ENCODE data around the gene ANO8.

Gene ANO8

DNA sequence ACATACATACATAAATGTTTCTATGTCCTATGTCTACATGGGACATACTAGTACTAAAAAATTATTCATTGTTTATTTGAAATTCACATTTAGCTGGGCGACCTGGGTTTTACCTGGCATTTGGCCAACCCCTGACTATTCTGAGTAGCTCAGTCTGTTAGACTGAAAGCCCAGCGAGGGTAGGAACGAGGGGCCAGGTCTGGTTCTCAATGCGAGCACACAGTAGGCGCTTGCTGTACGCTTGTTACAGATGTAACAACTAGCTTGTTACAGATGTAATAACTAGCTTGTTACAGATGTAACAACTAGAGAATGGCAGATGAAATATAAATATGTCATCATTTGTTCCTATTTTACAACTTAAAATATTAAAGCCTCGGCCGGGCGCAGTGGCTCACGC is 920 bp upstream of the ANO8 start:
- no peak overlapping the region for H3K27ac ChIP-seq (ENCODE audit: low read length)
- no peaks in the 10 kb centered on the region for H4K20me1 ChIP-seq (ENCODE audit: insufficient read depth, low read length)
- H3K36me3 ChIP-seq (replicated peaks; ENCODE audit: insufficient read depth, low read length) = no peaks in the 10 kb centered on the region
- peaks cover 8% of the 10 kb centered on the region for H3K27me3 ChIP-seq (replicated peaks; ENCODE audit: insufficient read depth, low read length)
- no peak overlapping the region; the same call in 1 of the 2 replicates for H3K4me2 ChIP-seq (ENCODE audit: low read depth, low read length)
- no peak overlapping the region for H3K4me3 ChIP-seq (ENCODE audit: low read length)
- TF ChIP-seq, protein P1, sequence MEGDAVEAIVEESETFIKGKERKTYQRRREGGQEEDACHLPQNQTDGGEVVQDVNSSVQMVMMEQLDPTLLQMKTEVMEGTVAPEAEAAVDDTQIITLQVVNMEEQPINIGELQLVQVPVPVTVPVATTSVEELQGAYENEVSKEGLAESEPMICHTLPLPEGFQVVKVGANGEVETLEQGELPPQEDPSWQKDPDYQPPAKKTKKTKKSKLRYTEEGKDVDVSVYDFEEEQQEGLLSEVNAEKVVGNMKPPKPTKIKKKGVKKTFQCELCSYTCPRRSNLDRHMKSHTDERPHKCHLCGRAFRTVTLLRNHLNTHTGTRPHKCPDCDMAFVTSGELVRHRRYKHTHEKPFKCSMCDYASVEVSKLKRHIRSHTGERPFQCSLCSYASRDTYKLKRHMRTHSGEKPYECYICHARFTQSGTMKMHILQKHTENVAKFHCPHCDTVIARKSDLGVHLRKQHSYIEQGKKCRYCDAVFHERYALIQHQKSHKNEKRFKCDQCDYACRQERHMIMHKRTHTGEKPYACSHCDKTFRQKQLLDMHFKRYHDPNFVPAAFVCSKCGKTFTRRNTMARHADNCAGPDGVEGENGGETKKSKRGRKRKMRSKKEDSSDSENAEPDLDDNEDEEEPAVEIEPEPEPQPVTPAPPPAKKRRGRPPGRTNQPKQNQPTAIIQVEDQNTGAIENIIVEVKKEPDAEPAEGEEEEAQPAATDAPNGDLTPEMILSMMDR (IDR thresholded peaks at IDR 0.05; ENCODE audit: low read length) = no peak
- TF ChIP-seq EZH2phosphoT487 (IDR thresholded peaks at IDR 0.05; ENCODE audit: low read length) (no peak), EZH2 (optimal IDR thresholded peaks at IDR 0.05; ENCODE audit: low read depth, low read length) (no peak)
- no peaks in the 10 kb centered on the region for H3K9me2 ChIP-seq (replicated peaks; ENCODE audit: insufficient read depth, low read length)
- no peaks in the 10 kb centered on the region for H3K9me3 ChIP-seq (replicated peaks; ENCODE audit: insufficient read depth, low read length)
- no peak overlapping the region for H2AFZ ChIP-seq (ENCODE audit: low read length)
- peaks cover 10% of the 10 kb centered on the region for H3K4me1 ChIP-seq (ENCODE audit: low read length)
- H3K9ac ChIP-seq (ENCODE audit: low read length) = no peak overlapping the region
- H3F3A ChIP-seq (ENCODE audit: insufficient read depth, low read length) = peaks cover 18% of the 10 kb centered on the region
- no peak for DNase-seq
- peaks cover 12% of the 10 kb centered on the region for H3K79me2 ChIP-seq (ENCODE audit: low read length)

DNA sequence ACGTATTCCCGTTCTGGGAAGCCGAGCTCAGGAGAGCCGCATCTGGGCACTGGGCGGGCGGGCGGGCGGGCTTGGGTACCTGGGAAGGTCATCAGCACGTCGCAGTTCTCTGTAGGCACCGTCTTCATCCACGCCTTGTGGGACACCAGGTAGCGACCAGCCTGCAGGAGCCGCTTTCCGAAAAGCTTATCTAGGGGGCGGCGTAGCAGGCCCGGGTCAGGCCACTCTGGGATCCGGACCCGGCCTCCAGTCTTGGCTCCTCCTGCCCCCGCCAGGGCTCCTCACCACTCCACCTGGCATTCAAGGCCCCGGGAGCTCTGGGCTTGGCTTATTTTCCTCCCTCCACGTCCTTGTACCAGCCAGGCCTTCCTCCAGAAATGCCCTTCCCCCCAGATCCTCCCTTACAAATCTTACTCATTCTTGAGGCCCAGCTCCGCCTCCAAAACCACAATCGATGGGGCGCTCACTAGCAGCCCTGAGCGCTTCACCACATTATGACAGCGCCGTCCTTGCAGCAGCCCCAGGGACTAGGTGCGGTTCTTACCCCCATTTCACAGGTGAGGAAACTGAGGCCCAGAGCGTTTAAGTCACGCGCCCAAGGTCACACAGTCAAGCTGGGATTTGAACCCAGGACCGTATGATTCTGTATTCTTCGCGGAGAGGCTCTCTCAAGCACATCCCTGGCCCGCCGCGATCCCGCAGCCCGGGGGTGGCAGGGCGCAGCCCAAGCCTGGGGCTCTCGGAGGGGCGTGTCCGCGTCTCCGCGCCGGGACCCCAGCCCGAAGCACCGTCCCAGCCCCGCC is 843 bp downstream of the ANO8 start:
- peak; percentile 43 for DNase-seq
- Histone ChIP-seq H2AFZ (ENCODE audit: low read length) (peak overlapping the region; percentile 83), H3K27ac (ENCODE audit: low read length) (no peak overlapping the region), H3K4me1 (ENCODE audit: low read length) (peaks cover 10% of the 10 kb centered on the region), H3K9me3 (replicated peaks; ENCODE audit: insufficient read depth, low read length) (no peaks in the 10 kb centered on the region), H4K20me1 (ENCODE audit: insufficient read depth, low read length) (no peaks in the 10 kb centered on the region), H3K4me2 (ENCODE audit: low read depth, low read length) (peak overlapping the region; percentile 87), H3K27me3 (replicated peaks; ENCODE audit: insufficient read depth, low read length) (peaks cover 26% of the 10 kb centered on the region), H3K36me3 (replicated peaks; ENCODE audit: insufficient read depth, low read length) (no peaks in the 10 kb centered on the region), H3K9me2 (replicated peaks; ENCODE audit: insufficient read depth, low read length) (no peaks in the 10 kb centered on the region), H3K9ac (ENCODE audit: low read length) (peak overlapping the region; percentile 41; the same call in 1 of the 2 replicates), H3K4me3 (ENCODE audit: low read length) (peak overlapping the region; percentile 69), H3F3A (ENCODE audit: insufficient read depth, low read length) (peaks cover 18% of the 10 kb centered on the region), H3K79me2 (ENCODE audit: low read length) (peaks cover 10% of the 10 kb centered on the region)
- TF ChIP-seq EZH2 (optimal IDR thresholded peaks at IDR 0.05; ENCODE audit: low read depth, low read length) (no peak), EZH2phosphoT487 (IDR thresholded peaks at IDR 0.05; ENCODE audit: low read length) (no peak)
- TF ChIP-seq, protein P1 (IDR thresholded peaks at IDR 0.05; ENCODE audit: low read length) = no peak

DNA sequence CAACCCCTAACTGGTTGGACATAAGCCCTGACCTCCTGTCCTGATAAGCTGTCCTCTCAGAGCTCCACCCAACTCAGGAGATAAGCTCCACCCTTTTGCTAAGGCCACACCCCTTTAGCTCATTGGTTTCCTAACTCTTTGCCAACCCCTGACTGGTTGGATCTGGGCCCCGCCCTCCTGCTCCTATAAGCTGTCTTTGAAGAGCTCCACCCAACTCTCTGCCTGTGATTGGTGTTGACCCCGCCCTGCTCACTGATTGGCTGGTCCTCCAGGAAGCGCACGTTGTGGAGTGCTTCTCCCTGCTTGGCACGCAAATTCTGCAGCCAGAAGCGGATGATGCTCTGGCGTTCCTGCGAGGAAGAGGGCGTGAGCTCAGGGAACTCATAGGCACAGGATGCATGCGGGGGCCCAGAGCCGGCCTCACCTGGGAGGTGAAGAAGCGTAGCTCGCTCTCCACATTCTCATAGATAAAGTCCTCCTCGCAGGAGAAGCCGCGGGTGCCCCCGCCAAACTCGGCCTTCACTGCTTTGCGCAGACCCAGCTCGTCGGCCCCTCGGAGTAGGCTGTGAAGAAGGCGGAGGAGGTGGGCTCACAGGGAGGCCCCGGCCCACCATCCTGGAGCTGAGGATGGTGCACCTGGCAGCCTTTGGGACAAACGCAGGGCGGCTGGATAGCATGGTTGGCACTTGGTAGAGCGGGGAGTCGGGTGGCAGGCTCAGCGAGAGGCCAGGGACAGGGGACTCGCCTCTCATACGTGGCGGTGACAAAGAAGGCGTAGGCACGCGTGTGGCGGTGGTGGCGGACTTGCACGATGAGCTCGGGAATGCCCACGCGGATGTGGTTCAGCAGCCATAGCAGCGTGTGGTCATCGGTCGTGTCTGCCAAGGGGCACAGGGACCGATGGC is 1.7 kb downstream of the ANO8 start:
- TF ChIP-seq EZH2phosphoT487 (IDR thresholded peaks at IDR 0.05; ENCODE audit: low read length) (no peak), EZH2 (optimal IDR thresholded peaks at IDR 0.05; ENCODE audit: low read depth, low read length) (no peak)
- TF ChIP-seq, protein P1 (IDR thresholded peaks at IDR 0.05; ENCODE audit: low read length) = no peak
- H3K9me2 ChIP-seq (replicated peaks; ENCODE audit: insufficient read depth, low read length) = no peaks in the 10 kb centered on the region
- H3K79me2 ChIP-seq (ENCODE audit: low read length) = peaks cover 1% of the 10 kb centered on the region
- H3K9me3 ChIP-seq (replicated peaks; ENCODE audit: insufficient read depth, low read length) = no peaks in the 10 kb centered on the region
- no peak overlapping the region for H2AFZ ChIP-seq (ENCODE audit: low read length)
- no peaks in the 10 kb centered on the region for H4K20me1 ChIP-seq (ENCODE audit: insufficient read depth, low read length)
- no peak overlapping the region for H3K4me3 ChIP-seq (ENCODE audit: low read length)
- H3K27me3 ChIP-seq (replicated peaks; ENCODE audit: insufficient read depth, low read length) = peaks cover 31% of the 10 kb centered on the region
- no peak overlapping the region for H3K27ac ChIP-seq (ENCODE audit: low read length)
- H3F3A ChIP-seq (ENCODE audit: insufficient read depth, low read length) = peaks cover 18% of the 10 kb centered on the region
- H3K9ac ChIP-seq (ENCODE audit: low read length) = no peak overlapping the region
- H3K4me2 ChIP-seq (ENCODE audit: low read depth, low read length) = no peak overlapping the region
- 0 out of 2 replicates have a peak, but pooled peaks cover 5% of the 10 kb centered on the region for H3K4me1 ChIP-seq (ENCODE audit: low read length)
- DNase-seq = peak; percentile 37
- H3K36me3 ChIP-seq (replicated peaks; ENCODE audit: insufficient read depth, low read length) = no peaks in the 10 kb centered on the region
